ENCODE data around the gene ZNF571. TPM values are rescaled to one million over a fixed set of nuclear protein-coding genes. Genes with fewer than 3 reads are reported as not detected.

Gene ZNF571
- total and polyA plus RNA-seq, 2 experiments from 2014 or later, result 3.6 to 5.6 TPM

- Histone ChIP-seq H3K9me2 (replicated peaks; ENCODE audit: insufficient read depth) (no peaks in the 10 kb centered on the region), H4K20me1 (ENCODE audit: insufficient read depth, poor library complexity, severe bottlenecking) (no peaks in the 10 kb centered on the region), H3K36me3 (replicated peaks; ENCODE audit: insufficient read depth, low read depth) (no peaks in the 10 kb centered on the region), H3K79me2 (peaks cover 26% of the 10 kb centered on the region), H2AFZ (peak overlapping the region; percentile 86), H3K27ac (peak overlapping the region; percentile 94), H3K27me3 (no peaks in the 10 kb centered on the region), H3K4me2 (peak overlapping the region; percentile 88), H3K4me3 (peak overlapping the region; percentile 68), H3K4me1 (ENCODE audit: insufficient read depth) (peaks cover 14% of the 10 kb centered on the region), H3K9me3 (ENCODE audit: low read depth) (peaks cover 5% of the 10 kb centered on the region)
- WGBS (ENCODE audit: low lambda C conversion rate, missing lambda C conversion rate), result 9% methylated on average over 9 of the region's 9 CpGs
- DNase-seq (ENCODE audit: low spot score), result no peak
- TF ChIP-seq EZH2 (IDR thresholded peaks at IDR 0.05; ENCODE audit: borderline replicate concordance) (no peak), EZH2phosphoT487 (IDR thresholded peaks at IDR 0.05; ENCODE audit: low read depth, severe bottlenecking, unreplicated experiment) (no peak), CTCF (IDR thresholded peaks at IDR 0.05; ENCODE audit: poor library complexity) (no peak)
These were observed 642 bp downstream of the ZNF571 start for GRCh38 chr19:37593996-37594303.

- no peaks in the 10 kb centered on the region for H3K27me3 ChIP-seq
- 81% methylated on average over 2 of the region's 2 CpGs for WGBS (ENCODE audit: low lambda C conversion rate, missing lambda C conversion rate)
- H3K4me3 ChIP-seq, result no peak overlapping the region
- H3K79me2 ChIP-seq, result peaks cover 4% of the 10 kb centered on the region
- H3K9me3 ChIP-seq (ENCODE audit: low read depth), result peaks cover 64% of the 10 kb centered on the region
- TF ChIP-seq CTCF (IDR thresholded peaks at IDR 0.05; ENCODE audit: poor library complexity) (no peak), EZH2 (IDR thresholded peaks at IDR 0.05; ENCODE audit: borderline replicate concordance) (no peak), EZH2phosphoT487 (IDR thresholded peaks at IDR 0.05; ENCODE audit: low read depth, severe bottlenecking, unreplicated experiment) (no peak)
- no peak overlapping the region for H3K27ac ChIP-seq
- H3K9me2 ChIP-seq (replicated peaks; ENCODE audit: insufficient read depth), result no peaks in the 10 kb centered on the region
- H3K36me3 ChIP-seq (replicated peaks; ENCODE audit: insufficient read depth, low read depth), result peaks cover 18% of the 10 kb centered on the region
- H3K4me1 ChIP-seq (ENCODE audit: insufficient read depth), result no peaks in the 10 kb centered on the region
- H3K4me2 ChIP-seq, result no peak overlapping the region
- H2AFZ ChIP-seq, result no peak overlapping the region
- no peaks in the 10 kb centered on the region for H4K20me1 ChIP-seq (ENCODE audit: insufficient read depth, poor library complexity, severe bottlenecking)
- DNase-seq (ENCODE audit: low spot score), result no peak
These were observed 11.3 kb downstream of the ZNF571 start for GRCh38 chr19:37583340-37583739.

- H3K9me3 ChIP-seq (ENCODE audit: low read depth), result peaks cover 43% of the 10 kb centered on the region
- H2AFZ ChIP-seq, result no peak overlapping the region
- no peaks in the 10 kb centered on the region for H3K79me2 ChIP-seq
These were observed 22.4 kb downstream of the ZNF571 start for GRCh38 chr19:37572203-37572602.

More at GRCh38 chr19:37572203-37572602, 22.4 kb downstream of the ZNF571 start:
- no peak for TF ChIP-seq EZH2phosphoT487 (IDR thresholded peaks at IDR 0.05; ENCODE audit: low read depth, severe bottlenecking, unreplicated experiment)
- no peak for TF ChIP-seq CTCF (IDR thresholded peaks at IDR 0.05; ENCODE audit: poor library complexity)
- no peak for TF ChIP-seq EZH2 (IDR thresholded peaks at IDR 0.05; ENCODE audit: borderline replicate concordance)
- H3K27me3 ChIP-seq, result no peaks in the 10 kb centered on the region
- no peak for DNase-seq (ENCODE audit: low spot score)
- H3K36me3 ChIP-seq (replicated peaks; ENCODE audit: insufficient read depth, low read depth), result peaks cover 3% of the 10 kb centered on the region
- no peak overlapping the region for H3K4me2 ChIP-seq
- H3K4me3 ChIP-seq, result no peak overlapping the region
- no peaks in the 10 kb centered on the region for H4K20me1 ChIP-seq (ENCODE audit: insufficient read depth, poor library complexity, severe bottlenecking)
- no peaks in the 10 kb centered on the region for H3K9me2 ChIP-seq (replicated peaks; ENCODE audit: insufficient read depth)
- no peaks in the 10 kb centered on the region for H3K4me1 ChIP-seq (ENCODE audit: insufficient read depth)
- H3K27ac ChIP-seq, result no peak overlapping the region

Data from hepatocyte (in vitro differentiated cells).